ES-I3 (cell line): ENCODE data around the gene CCDC15.

Experiments
- H3K36me3 ChIP-seq: 2 replicates; pipeline ENCODE4 v1.6.1; 2013; ENCODE audit warnings: mild to moderate bottlenecking, low read length, control low read depth, moderate library complexity; ENCODE audit not compliant: insufficient read depth
- H3K4me1 ChIP-seq: 2 replicates; pipeline ENCODE4 v1.6.1; 2013; ENCODE audit warnings: mild to moderate bottlenecking, control low read depth, low read length; ENCODE audit not compliant: insufficient read depth
- H3K9ac ChIP-seq: 2 replicates; pipeline ENCODE4 v1.6.1; 2013; ENCODE audit warnings: low read depth, mild to moderate bottlenecking, low read length, moderate library complexity
- H3K9me3 ChIP-seq: 2 replicates; pipeline ENCODE4 v1.6.1; 2013; ENCODE audit warnings: mild to moderate bottlenecking, low read length, moderate library complexity; ENCODE audit not compliant: control insufficient read depth, insufficient read depth

CCDC15 gene

DNA sequence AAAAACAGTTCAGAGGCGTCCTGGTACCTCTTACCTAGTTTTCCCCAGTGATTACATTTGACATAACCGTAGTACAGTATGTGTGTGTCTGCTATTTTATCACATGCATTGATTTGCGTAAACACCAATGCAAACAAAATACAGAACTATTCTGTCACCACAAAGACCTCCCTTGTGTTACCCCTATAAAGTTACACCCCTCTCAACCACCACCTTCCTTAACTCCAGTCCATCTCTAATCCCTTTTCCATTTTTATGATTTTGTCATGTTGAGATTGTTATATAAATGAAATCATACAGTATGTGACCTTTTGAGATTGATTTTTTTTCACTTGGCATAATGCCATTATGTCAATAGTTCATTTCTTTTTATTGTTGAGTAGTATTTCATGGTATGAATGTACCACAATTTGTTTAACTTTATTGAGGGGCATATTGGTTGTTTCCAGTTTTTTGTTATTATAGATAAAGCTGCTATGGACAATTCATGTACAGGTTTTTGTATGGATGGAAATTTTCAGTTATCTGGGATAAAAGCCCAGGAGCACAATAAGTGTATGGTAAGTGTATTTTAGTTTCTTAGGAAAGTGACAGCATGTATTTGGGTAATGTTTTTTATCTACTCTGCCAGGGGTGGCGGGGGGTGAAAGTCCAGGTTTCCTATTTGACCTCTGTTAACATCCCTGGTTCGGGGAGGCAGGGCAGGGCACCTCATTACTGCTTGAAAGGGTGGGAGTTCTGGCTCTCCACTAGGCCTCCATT, 103.1 kb downstream of the CCDC15 start:
- H3K9ac ChIP-seq: no peak overlapping the region
- H3K9me3 ChIP-seq: no peaks in the 10 kb centered on the region
- H3K4me1 ChIP-seq: peaks cover under 1% of the 10 kb centered on the region; the same call in 1 of the 2 replicates
- H3K36me3 ChIP-seq: no peaks in the 10 kb centered on the region

- Histone ChIP-seq H3K9me3 (no peaks in the 10 kb centered on the region), H3K9ac (no peak overlapping the region), H3K4me1 (peaks cover 5% of the 10 kb centered on the region; the same call in 1 of the 2 replicates), H3K36me3 (no peaks in the 10 kb centered on the region)
Measured at GRCh38 chr11:125057693-125058016, 103.7 kb downstream of the CCDC15 start.

DNA sequence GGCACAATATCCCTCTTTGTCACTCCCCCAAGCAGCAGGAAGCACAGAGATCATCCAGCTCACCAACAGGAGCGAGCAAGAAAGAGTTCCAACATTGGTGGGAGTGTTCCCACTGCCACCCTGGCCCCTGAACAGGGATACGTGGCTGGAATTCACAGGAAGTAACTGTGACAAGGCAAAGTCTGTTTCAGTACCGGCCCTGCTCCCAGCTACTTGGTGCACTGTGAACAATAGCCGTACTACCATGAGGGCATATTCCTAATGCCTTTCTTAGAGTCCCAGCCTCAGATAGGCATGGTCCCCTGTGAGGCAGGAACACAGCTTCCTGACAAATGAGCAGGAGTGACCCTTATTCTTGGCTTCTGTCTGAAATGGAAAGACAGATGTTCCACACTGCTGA, 107.3 kb downstream of the CCDC15 start:
- Histone ChIP-seq H3K9me3 (no peaks in the 10 kb centered on the region), H3K36me3 (no peaks in the 10 kb centered on the region), H3K9ac (no peak overlapping the region), H3K4me1 (peaks cover 10% of the 10 kb centered on the region)

DNA sequence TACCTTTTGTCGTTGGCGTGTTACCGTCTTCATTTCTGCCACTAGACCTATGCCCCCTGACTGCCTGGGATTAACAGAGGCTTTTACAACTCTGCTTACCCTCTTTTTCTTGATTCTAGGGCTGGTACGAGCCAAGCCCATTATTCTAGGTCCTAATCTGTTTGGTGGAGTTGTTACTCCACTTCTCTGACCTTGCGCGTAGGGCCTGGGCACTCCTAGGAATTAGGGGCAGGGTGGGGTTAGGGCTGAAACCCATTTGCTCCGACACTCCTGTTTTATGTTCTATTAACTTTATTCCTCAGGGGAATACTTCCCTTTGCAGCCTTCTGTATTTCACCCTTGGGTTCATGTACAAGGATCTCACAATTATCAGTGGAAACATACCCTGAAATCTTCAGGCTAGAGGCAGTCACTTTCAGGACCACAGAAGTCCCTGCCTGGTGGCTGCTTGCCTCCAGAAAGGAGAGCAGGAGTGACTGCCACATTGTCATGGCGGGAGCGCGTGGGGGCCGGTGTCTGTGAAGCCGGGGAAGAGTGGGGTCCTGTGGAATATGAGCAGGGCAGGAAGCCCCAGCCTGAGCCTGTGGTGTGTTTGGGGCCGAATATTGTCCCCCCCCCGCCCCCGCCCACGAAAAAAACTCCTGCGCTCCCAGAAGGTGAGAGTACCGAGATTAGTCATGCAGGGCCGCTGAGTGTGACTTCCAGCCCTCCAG, 108.4 kb downstream of the CCDC15 start:
- peak overlapping the region; percentile 64 for H3K9ac ChIP-seq
- H3K9me3 ChIP-seq: no peaks in the 10 kb centered on the region
- peaks cover 10% of the 10 kb centered on the region for H3K4me1 ChIP-seq
- H3K36me3 ChIP-seq: no peaks in the 10 kb centered on the region

DNA sequence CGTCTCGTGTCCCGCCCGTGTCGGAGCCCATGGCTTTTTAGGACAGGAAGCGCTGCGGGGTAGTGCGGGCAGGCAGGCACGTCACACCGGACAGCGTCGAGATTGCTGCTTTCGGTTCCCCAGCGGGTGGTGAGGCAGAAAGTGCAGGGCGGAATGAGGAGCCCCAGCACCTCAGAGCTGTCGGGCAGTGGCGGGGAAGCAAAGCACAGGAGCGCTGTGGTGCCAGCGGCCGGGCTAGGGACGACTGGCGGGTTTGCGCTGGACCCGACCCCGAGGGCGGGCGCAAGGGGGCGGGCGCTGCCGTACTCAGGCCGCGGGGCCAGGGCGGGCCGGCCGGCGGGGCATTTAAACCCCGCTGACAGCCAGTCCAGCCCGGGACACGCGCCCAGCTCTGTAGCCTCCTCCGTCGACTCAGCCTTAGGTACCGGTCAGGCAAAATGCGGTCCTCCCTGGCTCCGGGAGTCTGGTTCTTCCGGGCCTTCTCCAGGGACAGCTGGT, 109.0 kb downstream of the CCDC15 start, which contains the start of gene SLC37A2:
Gene SLC37A2 (plus strand): TSS at position 375 of the 498 bp plus-strand sequence. CDS start 63 bp downstream, at position 438.
- Histone ChIP-seq H3K4me1 (peaks cover 10% of the 10 kb centered on the region), H3K9me3 (no peaks in the 10 kb centered on the region), H3K9ac (peak within 1 kb of the TSS; percentile 64), H3K36me3 (no peaks in the 10 kb centered on the region)

- Histone ChIP-seq H3K4me1 (peaks cover 10% of the 10 kb centered on the region), H3K36me3 (no peaks in the 10 kb centered on the region), H3K9ac (peak overlapping the region; percentile 64), H3K9me3 (no peaks in the 10 kb centered on the region)
Measured at GRCh38 chr11:125063429-125064043, 109.5 kb downstream of the CCDC15 start.

GRCh38 chr11:125064070-125064469, 110.1 kb downstream of the CCDC15 start:
- Histone ChIP-seq H3K4me1 (peaks cover 10% of the 10 kb centered on the region), H3K9me3 (no peaks in the 10 kb centered on the region), H3K9ac (peak overlapping the region; percentile 64), H3K36me3 (no peaks in the 10 kb centered on the region)

GRCh38 chr11:125068368-125068767, 114.4 kb downstream of the CCDC15 start:
- H3K36me3 ChIP-seq: no peaks in the 10 kb centered on the region
- no peaks in the 10 kb centered on the region for H3K9me3 ChIP-seq
- H3K4me1 ChIP-seq: peaks cover 14% of the 10 kb centered on the region; the same call in 1 of the 2 replicates
- no peak overlapping the region for H3K9ac ChIP-seq

DNA sequence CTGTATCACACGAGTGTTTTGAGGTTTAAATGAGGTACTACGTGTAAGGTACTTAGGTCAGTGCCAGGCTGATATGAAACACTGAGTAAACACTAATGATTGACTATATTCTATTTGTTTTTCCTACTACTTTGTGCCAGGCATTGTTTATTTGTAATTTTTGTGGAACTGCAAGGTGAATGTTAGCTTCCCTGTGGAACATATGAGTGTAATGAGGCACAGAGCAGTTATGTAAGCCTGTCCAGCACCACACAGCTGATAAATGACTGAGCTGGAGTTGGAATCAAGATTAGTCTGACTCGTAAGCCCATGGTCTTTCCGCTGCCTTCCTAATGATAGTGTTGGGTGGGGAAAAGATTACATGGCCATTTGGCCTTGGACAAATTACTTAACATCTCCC, 115.0 kb downstream of the CCDC15 start:
- Histone ChIP-seq H3K9ac (no peak overlapping the region), H3K9me3 (no peaks in the 10 kb centered on the region), H3K36me3 (no peaks in the 10 kb centered on the region), H3K4me1 (peaks cover 11% of the 10 kb centered on the region; the same call in 1 of the 2 replicates)

DNA sequence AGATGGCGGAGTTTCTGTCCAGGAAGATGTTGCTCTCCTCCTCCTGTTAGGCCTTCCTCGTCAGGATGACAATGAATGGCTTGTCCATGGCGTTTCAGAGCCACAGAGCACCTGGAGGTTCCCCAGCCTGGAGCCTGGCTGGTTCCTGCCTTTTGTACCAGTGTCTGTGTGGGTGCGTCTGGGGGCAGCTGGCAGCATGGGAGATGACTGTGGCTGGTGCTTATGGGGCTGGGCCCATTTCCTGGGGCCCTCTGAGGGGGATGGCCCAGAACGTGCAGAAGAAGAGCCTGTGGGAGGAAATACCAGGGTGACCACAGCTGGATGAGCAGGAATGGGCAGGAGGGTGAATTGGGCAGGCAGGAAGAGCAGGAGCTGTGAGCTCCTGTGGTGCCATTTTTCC, 115.8 kb downstream of the CCDC15 start:
- Histone ChIP-seq H3K9ac (no peak overlapping the region), H3K4me1 (peaks cover 10% of the 10 kb centered on the region; the same call in 1 of the 2 replicates), H3K36me3 (no peaks in the 10 kb centered on the region), H3K9me3 (no peaks in the 10 kb centered on the region)

- no peaks in the 10 kb centered on the region for H3K9me3 ChIP-seq
- peaks cover 11% of the 10 kb centered on the region; the same call in 1 of the 2 replicates for H3K4me1 ChIP-seq
- no peak overlapping the region for H3K9ac ChIP-seq
- H3K36me3 ChIP-seq: no peaks in the 10 kb centered on the region
Measured at GRCh38 chr11:125070699-125071254, 116.8 kb downstream of the CCDC15 start.

GRCh38 chr11:125071435-125071834, 117.4 kb downstream of the CCDC15 start:
- Histone ChIP-seq H3K9ac (no peak overlapping the region), H3K4me1 (peaks cover 17% of the 10 kb centered on the region; the same call in 1 of the 2 replicates), H3K36me3 (no peaks in the 10 kb centered on the region), H3K9me3 (no peaks in the 10 kb centered on the region)

- peaks cover 17% of the 10 kb centered on the region; the same call in 1 of the 2 replicates for H3K4me1 ChIP-seq
- H3K9ac ChIP-seq: no peak overlapping the region
- no peaks in the 10 kb centered on the region for H3K9me3 ChIP-seq
- H3K36me3 ChIP-seq: no peaks in the 10 kb centered on the region
Measured at GRCh38 chr11:125071846-125072217, 117.8 kb downstream of the CCDC15 start.

GRCh38 chr11:125072218-125072960, 118.4 kb downstream of the CCDC15 start:
- Histone ChIP-seq H3K9ac (no peak overlapping the region), H3K36me3 (no peaks in the 10 kb centered on the region), H3K4me1 (peaks cover 17% of the 10 kb centered on the region; the same call in 1 of the 2 replicates), H3K9me3 (no peaks in the 10 kb centered on the region)
